Esophagus squamous epithelium (tissue), 5 donors: ENCODE data around the gene STK16. TPM values are rescaled to one million over a fixed set of nuclear protein-coding genes. Genes with fewer than 3 reads are reported as not detected.
A peak's percentile ranks its signal among the peaks of the same experiment; 100 is the strongest.
"Not testable (repeated sequence)": the region's sequence is repeated elsewhere in the genome, so short reads cannot be mapped to it uniquely, and the experiment has no call there.

Experiments used
- DNase-seq: peaks from one replicate; lab custom pipeline; 2025; lab: John Stamatoyannopoulos, UW
- H3K27ac ChIP-seq, 4 donors: fragments of 200-600 bp; sonication (generic); one replicate each; pipeline ENCODE4 v1.5.1; 2016 to 2019; ENCODE audit warnings: mild to moderate bottlenecking in 1 of 4
- H3K27me3 ChIP-seq, 4 donors: fragments of 200-600 bp; sonication (generic); 1 replicate in 3 of 4; 2 replicates in 1 of 4; pipeline versions ENCODE4 v1.5.1 to v1.6.0; 2017 to 2021; ENCODE audit warnings: antibody characterized with exemption in 1 of 4
- H3K36me3 ChIP-seq, 3 donors: fragments of 200-600 bp; sonication (generic); one replicate each; pipeline ENCODE4 v1.5.1; 2016 to 2019
- H3K4me1 ChIP-seq, 3 donors: fragments of 200-600 bp; sonication (generic); one replicate each; pipeline ENCODE4 v1.5.1; 2017 to 2019
- H3K4me3 ChIP-seq, 4 donors: fragments of 200-600 bp; sonication (generic); 1 replicate in 3 of 4; 2 replicates in 1 of 4; pipeline ENCODE4 v1.5.1; 2016 to 2019; ENCODE audit warnings: mild to moderate bottlenecking in 2 of 4, moderate library complexity in 1 of 4
- H3K9me3 ChIP-seq, 3 donors: fragments of 200-600 bp; sonication (generic); one replicate each; pipeline ENCODE4 v1.5.1; 2016 to 2019
- POLR2A ChIP-seq, 4 donors: fragments of 450-650 bp; IDR thresholded peaks; one replicate each; pipeline ENCODE4 v1.6.1; 2017; ENCODE audit warnings: antibody characterized with exemption in 4 of 4, mild to moderate bottlenecking in 4 of 4, moderate library complexity in 3 of 4
- WGBS, 2 donors: methylation state at CpG; one replicate each; pipeline ENCODE4 v1.1.5; 2018; 5-methylcytosine and 5-hydroxymethylcytosine counted together
- intact Hi-C: fragments of 100-400 bp; cut with DNase I; formaldehyde crosslinking; loops from one replicate; pipeline ENCODE4 v1.15.0; 2022
- total RNA-seq, 4 donors: library from RNA; depleted of rRNA; stranded (reverse); fragments of >200 nt; gene quantifications; one replicate each; pipeline ENCODE4 v1.1.0, GENCODE V29; 2016
- TF ChIP-seq, protein P1 (sequence below), 6 experiments: fragments of 450-650 bp in 4 of 6; fragments of 200-600 bp in 2 of 6; sonication (generic) in 2 of 6; IDR thresholded peaks; one replicate each; pipeline ENCODE4 v1.5.1; 2016 to 2019; ENCODE audit warnings: antibody characterized with exemption in 6 of 6, mild to moderate bottlenecking in 4 of 6, moderate library complexity in 4 of 6
- donor health status: DM: yes; HTN: yes; CAD: no.

STK16 gene
- total RNA-seq, 4 donors from 2014 or later: 8.6 to 27.4 (median 19.3) TPM

GRCh38 chr2:219252900-219253752 is 7.8 kb downstream of the STK16 start, which contains the start of gene TUBA4B:
TSS of gene TUBA4B (plus strand) at chr2:219253243. CDS start at chr2:219253408, 165 bp downstream.
- peak within 1 kb of the TSS; percentile 65 to 83 (median 74) for H3K4me3 ChIP-seq
- H3K4me1 ChIP-seq: peaks cover 50 to 78% (median 58%) of the 10 kb centered on the region in 3 donors
- H3K27me3 ChIP-seq: peaks cover 0 to 2% (median 0%) of the 10 kb centered on the region in 4 donors
- H3K36me3 ChIP-seq: peaks cover 6 to 27% (median 8%) of the 10 kb centered on the region in 3 donors
- no peak for DNase-seq
- no peaks in the 10 kb centered on the region for H3K9me3 ChIP-seq
- peak within 1 kb of the TSS; percentile 93 to 96 (median 95) for H3K27ac ChIP-seq
- 1 to 8% methylated on average over 4 to 28 of the region's 49 CpGs for WGBS, 2 donors
- TF ChIP-seq, protein P1, sequence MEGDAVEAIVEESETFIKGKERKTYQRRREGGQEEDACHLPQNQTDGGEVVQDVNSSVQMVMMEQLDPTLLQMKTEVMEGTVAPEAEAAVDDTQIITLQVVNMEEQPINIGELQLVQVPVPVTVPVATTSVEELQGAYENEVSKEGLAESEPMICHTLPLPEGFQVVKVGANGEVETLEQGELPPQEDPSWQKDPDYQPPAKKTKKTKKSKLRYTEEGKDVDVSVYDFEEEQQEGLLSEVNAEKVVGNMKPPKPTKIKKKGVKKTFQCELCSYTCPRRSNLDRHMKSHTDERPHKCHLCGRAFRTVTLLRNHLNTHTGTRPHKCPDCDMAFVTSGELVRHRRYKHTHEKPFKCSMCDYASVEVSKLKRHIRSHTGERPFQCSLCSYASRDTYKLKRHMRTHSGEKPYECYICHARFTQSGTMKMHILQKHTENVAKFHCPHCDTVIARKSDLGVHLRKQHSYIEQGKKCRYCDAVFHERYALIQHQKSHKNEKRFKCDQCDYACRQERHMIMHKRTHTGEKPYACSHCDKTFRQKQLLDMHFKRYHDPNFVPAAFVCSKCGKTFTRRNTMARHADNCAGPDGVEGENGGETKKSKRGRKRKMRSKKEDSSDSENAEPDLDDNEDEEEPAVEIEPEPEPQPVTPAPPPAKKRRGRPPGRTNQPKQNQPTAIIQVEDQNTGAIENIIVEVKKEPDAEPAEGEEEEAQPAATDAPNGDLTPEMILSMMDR (IDR thresholded peaks at IDR 0.05): no peak
- TF ChIP-seq POLR2A (IDR thresholded peaks at IDR 0.05): no peak
- intact Hi-C loops: no loop called here

DNA sequence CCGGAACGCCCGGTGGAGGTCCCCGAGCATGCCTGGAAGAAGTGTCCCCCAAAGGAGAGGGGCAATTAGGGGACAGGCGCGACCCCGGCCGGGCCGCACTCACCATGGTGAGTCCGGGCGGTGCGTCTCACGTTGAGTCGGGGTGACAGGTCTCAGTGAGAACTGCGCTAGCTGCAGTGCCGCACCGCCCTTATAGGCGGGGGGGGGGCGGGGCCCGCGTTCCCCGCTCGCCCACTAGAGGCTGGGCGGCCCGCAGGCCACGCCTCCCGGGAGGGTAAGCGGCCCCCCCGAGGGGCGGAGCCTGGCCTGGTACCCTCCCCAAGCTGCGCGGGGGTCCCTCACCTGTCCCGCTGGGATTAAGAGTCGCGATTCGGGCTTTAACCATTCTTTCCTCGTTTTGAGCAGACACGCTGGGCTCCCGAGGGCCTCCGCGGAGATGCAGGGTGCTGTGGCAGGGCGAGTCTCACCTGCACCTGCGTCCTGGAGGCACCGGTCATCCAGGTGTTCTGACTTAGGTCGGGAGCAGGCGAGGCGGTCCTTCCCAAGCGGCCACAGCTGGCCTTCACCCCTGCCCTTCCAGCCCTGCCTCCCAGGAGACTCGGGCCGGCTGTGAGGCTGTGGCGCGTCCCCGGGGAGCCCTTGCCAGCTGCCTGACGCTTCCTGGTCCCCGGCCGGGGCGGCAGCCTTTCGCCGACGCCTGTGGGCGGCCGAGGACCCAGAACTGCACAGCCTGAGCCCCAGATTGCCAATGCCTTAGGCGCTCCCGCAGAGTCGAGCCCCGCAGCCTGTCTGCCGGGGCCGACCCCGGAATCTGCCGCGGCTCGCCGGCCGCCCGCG is 8.7 kb downstream of the STK16 start, which contains the start of gene TUBA4A:
Gene TUBA4A (minus strand): TSS at position 166 of the 837 bp plus-strand sequence. CDS start 60 bp downstream, at position 106.
- peak; percentile 48 for DNase-seq
- peaks cover 0 to 7% (median 0%) of the 10 kb centered on the region in 4 donors for H3K27me3 ChIP-seq
- H3K27ac ChIP-seq: peak within 1 kb of the TSS; percentile 93 to 96 (median 95)
- intact Hi-C loops: no loop called here
- H3K9me3 ChIP-seq: no peaks in the 10 kb centered on the region
- WGBS, 2 donors: 0% methylated on average over 3 to 4 of the region's 76 CpGs
- peaks cover 6 to 18% (median 8%) of the 10 kb centered on the region in 3 donors for H3K36me3 ChIP-seq
- peak in 3 of 4 donors; percentile 78 to 99 (median 98) for TF ChIP-seq POLR2A (IDR thresholded peaks at IDR 0.05)
- TF ChIP-seq, protein P1 (IDR thresholded peaks at IDR 0.05): peak in 4 of 6 experiments; percentile 17 to 43 (median 28)
- peak within 1 kb of the TSS; percentile 65 to 83 (median 74) for H3K4me3 ChIP-seq
- H3K4me1 ChIP-seq: peaks cover 41 to 70% (median 50%) of the 10 kb centered on the region in 3 donors

DNA sequence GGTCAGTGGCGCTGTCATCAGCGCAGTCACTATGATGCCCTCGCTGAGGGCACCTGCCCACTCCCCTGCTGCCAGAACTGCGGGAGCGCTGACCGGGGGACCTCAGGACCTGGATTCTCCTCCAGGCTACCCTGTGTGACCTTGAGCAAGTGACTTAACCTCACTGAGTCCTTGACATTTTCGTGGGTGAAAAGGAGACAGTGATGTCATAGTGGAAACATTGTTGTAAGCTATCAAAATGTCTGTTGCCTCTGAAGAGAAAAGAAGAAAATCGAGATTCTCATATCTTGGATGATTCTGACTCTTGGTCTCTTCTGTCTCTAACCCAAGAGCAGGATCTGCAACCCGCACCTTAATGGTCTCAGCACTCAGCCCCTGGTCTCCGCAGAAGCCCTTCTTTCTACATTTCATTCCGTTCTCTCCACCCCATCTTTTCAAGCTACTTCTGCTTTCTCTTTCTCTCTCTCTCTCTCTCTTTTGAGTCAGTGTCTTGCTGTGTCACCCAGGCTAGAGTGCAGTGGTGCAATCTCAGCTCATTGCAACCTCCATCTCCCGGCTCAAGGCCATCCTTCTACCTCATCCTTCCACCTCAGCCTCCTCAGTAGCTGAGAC is 9.4 kb downstream of the STK16 start:
- H3K4me3 ChIP-seq: peak overlapping the region; percentile 65 to 83 (median 74)
- intact Hi-C loops: no loop called here
- peak overlapping the region; percentile 93 to 96 (median 95) for H3K27ac ChIP-seq
- TF ChIP-seq, protein P1 (IDR thresholded peaks at IDR 0.05): no peak
- TF ChIP-seq POLR2A (IDR thresholded peaks at IDR 0.05): no peak
- peaks cover 6 to 18% (median 8%) of the 10 kb centered on the region in 3 donors for H3K36me3 ChIP-seq
- WGBS, 2 donors: 30 to 41% methylated on average over 6 to 8 of the region's 12 CpGs
- H3K4me1 ChIP-seq: peaks cover 34 to 62% (median 42%) of the 10 kb centered on the region in 3 donors
- H3K9me3 ChIP-seq: no peaks in the 10 kb centered on the region
- DNase-seq: no peak
- peaks cover 0 to 7% (median 0%) of the 10 kb centered on the region in 4 donors for H3K27me3 ChIP-seq

DNA sequence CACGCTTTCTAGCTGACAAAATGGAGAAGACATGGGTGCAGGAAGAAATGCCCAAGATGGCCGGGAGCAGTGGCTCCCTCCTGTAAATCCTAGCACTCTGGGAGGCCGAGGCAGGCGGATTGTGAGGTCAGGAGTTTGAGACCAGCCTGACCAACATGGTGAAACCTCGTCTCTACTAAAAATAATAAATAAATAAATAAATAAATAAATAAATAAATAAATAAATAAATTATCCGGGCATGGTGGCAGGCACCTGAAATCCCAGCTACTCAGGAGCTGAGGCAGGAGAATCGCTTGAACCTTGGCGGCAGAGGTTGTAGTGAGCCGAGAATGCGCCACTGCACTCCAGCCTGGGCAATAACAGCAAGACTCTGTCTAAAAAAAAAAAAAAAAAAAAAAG is 13.7 kb downstream of the STK16 start:
- Histone ChIP-seq H3K27me3 (peaks cover 0 to 22% (median 0%) of the 10 kb centered on the region in 4 donors), H3K4me1 (peaks cover 8 to 20% (median 13%) of the 10 kb centered on the region in 3 donors)
- H3K36me3 ChIP-seq, H3K9me3 ChIP-seq, H3K27ac ChIP-seq, intact Hi-C loops, H3K4me3 ChIP-seq, DNase-seq: not testable (repeated sequence)
- 82 to 87% methylated on average over 10 of the region's 10 CpGs for WGBS, 2 donors
